Tibial artery (tissue), 4 donors: ENCODE data around the gene C2orf74.
"Not testable (repeated sequence)": the region's sequence is repeated elsewhere in the genome, so short reads cannot be mapped to it uniquely, and the experiment has no call there.

Source experiments
- DNase-seq, 2 donors: peaks; one replicate each; pipeline ENCODE4 v3.0.0-alpha.2; 2019
- H3K27ac ChIP-seq, 2 donors: fragments of 200-600 bp; sonication (generic) in 1 of 2; 1 replicate in 1 of 2; 2 replicates in 1 of 2; pipeline ENCODE4 v1.5.1; 2018 to 2019; ENCODE audit warnings: mild to moderate bottlenecking in 1 of 2
- H3K27me3 ChIP-seq, 2 donors: fragments of 200-600 bp; sonication (generic) in 1 of 2; one replicate each; pipeline versions ENCODE4 v1.5.1 to v1.6.0; 2016 to 2019
- H3K36me3 ChIP-seq, 3 donors: fragments of 200-600 bp; sonication (generic) in 2 of 3; one replicate each; pipeline ENCODE4 v1.5.1; 2016 to 2019; ENCODE audit warnings: mild to moderate bottlenecking in 2 of 3
- H3K4me1 ChIP-seq, 4 donors: fragments of 200-600 bp; sonication (generic) in 2 of 4; 1 replicate in 3 of 4; 2 replicates in 1 of 4; pipeline ENCODE4 v1.5.1; 2016 to 2019
- H3K4me3 ChIP-seq, 2 donors: fragments of 200-600 bp; sonication (generic) in 1 of 2; 1 replicate in 1 of 2; 2 replicates in 1 of 2; pipeline ENCODE4 v1.5.1; 2018 to 2019; ENCODE audit warnings: mild to moderate bottlenecking in 2 of 2
- H3K9me3 ChIP-seq, 3 donors: fragments of 200-600 bp; sonication (generic) in 1 of 3; one replicate each; pipeline ENCODE4 v1.5.1; 2016 to 2019
- intact Hi-C: fragments of 100-400 bp; cut with DNase I; formaldehyde crosslinking; loops from one replicate; pipeline ENCODE4 v1.15.0; 2023; ENCODE audit warnings: low total_unique reads
- TF ChIP-seq, protein P1 (sequence below), 2 experiments: fragments of 200-600 bp in 1 of 2; fragments of 450-650 bp in 1 of 2; IDR thresholded peaks; one replicate each; pipeline ENCODE4 v1.5.1; 2017 to 2019; ENCODE audit warnings: antibody characterized with exemption in 2 of 2, mild to moderate bottlenecking in 1 of 2, moderate library complexity in 1 of 2

C2orf74 gene

DNA sequence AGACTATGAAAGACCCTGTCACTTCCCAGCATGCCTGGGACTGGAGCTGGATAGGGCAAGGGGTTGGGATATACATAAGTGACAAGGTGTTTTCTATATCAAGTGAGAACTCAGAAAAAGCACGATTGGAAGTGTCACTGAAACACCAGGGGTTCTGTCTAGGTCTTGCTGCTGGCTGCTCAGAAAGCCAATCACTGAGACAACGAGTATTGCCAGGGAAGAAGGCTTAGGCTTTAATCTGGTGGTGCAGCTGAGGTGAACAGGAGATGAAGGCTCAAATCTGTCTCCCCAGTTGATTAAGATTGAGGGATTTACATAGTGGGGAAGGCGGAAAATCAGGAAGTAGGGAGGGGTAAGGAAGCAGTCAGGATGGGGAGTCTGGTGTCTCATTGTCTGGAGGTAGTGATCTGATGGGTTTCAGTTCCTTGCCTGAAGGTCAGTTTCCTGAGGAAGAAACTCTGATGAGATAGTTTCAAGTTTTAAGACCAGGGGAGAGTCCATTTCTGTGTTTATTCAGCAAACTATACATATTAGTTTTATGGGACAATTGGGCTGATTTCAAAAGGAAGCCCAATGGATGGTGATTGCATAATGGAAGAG lies 3.5 kb upstream of the C2orf74 start:
- Histone ChIP-seq H3K4me3 (no peak overlapping the region), H3K27me3 (no peaks in the 10 kb centered on the region), H3K4me1 (no peaks in the 10 kb centered on the region), H3K27ac (no peak overlapping the region), H3K36me3 (peaks cover 24 to 44% (median 38%) of the 10 kb centered on the region in 3 donors), H3K9me3 (no peaks in the 10 kb centered on the region)
- TF ChIP-seq, protein P1, sequence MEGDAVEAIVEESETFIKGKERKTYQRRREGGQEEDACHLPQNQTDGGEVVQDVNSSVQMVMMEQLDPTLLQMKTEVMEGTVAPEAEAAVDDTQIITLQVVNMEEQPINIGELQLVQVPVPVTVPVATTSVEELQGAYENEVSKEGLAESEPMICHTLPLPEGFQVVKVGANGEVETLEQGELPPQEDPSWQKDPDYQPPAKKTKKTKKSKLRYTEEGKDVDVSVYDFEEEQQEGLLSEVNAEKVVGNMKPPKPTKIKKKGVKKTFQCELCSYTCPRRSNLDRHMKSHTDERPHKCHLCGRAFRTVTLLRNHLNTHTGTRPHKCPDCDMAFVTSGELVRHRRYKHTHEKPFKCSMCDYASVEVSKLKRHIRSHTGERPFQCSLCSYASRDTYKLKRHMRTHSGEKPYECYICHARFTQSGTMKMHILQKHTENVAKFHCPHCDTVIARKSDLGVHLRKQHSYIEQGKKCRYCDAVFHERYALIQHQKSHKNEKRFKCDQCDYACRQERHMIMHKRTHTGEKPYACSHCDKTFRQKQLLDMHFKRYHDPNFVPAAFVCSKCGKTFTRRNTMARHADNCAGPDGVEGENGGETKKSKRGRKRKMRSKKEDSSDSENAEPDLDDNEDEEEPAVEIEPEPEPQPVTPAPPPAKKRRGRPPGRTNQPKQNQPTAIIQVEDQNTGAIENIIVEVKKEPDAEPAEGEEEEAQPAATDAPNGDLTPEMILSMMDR (IDR thresholded peaks at IDR 0.05): no peak
- intact Hi-C loops: no loop called here
- DNase-seq: no peak

DNA sequence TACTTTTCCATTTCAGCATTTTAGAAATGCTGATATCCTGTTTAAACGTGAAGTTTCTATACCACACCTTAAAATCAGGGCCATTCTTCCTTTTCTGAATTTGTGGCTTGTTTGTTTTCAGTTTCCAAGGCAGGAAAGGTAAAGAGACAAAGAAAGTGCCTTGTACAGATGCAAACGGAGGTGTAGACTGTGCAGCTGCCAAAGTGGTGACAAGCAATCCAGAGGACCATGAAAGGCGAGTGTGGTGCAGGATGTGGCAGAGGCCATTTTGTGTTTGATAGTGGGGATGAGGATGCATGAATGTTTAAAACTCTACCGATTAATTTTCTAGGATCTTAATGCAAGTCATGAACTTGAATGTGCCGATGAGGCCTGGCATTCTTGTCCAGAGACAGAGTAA lies 733 bp downstream of the C2orf74 start:
- no peak overlapping the region for H3K4me3 ChIP-seq
- TF ChIP-seq, protein P1 (IDR thresholded peaks at IDR 0.05): no peak
- H3K36me3 ChIP-seq: peaks cover 44 to 71% (median 68%) of the 10 kb centered on the region in 3 donors
- no peaks in the 10 kb centered on the region for H3K27me3 ChIP-seq
- no peaks in the 10 kb centered on the region for H3K9me3 ChIP-seq
- no peaks in the 10 kb centered on the region for H3K4me1 ChIP-seq
- intact Hi-C loops: no loop called here
- DNase-seq: no peak
- H3K27ac ChIP-seq: no peak overlapping the region

DNA sequence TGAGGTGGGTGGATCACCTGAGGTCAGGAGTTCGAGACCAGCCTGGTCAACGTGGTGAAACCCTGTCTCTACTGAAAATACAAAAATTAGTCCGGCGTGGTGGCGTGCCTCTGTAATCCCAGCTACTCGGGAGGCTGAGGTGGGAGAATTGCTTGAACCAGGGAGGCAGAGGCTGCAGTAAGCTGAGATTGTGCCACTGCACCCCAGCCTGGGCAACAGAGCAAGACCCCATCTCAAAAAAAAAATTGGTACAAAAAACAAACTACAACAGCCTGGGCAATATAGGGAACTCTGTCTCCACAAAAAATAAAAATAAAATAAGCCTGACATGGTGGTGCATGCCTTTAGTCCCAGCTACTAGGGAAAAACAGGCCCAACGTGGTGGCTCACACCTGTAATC lies 3.1 kb downstream of the C2orf74 start:
- H3K36me3 ChIP-seq: peaks cover 34 to 56% (median 48%) of the 10 kb centered on the region in 3 donors
- intact Hi-C loops, DNase-seq, H3K4me3 ChIP-seq, H3K27ac ChIP-seq, H3K4me1 ChIP-seq, H3K27me3 ChIP-seq, H3K9me3 ChIP-seq: not testable (repeated sequence)

DNA sequence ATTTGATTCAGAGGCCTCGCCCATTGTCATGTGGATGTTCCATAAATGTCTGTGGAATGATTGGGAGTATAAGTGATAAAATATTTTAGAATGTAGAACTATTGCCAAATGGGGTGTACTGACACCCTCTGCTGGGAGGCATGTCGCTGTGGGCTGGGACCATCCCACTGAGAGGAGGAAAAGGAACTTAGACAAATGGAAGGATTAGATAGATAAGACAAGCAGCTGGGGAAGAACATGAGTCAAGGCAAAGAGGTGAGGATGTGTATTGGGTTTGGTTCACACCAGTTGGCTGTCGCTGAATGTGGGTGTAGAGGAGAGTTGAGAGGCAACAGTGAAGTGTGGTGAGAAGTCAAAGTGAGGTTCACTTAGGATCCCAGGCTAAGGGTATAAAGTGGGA lies 4.0 kb downstream of the C2orf74 start:
- H3K36me3 ChIP-seq: peaks cover 34 to 48% (median 39%) of the 10 kb centered on the region in 3 donors
- H3K9me3 ChIP-seq: no peaks in the 10 kb centered on the region
- H3K4me3 ChIP-seq: no peak overlapping the region
- intact Hi-C loops: no loop called here
- no peaks in the 10 kb centered on the region for H3K4me1 ChIP-seq
- TF ChIP-seq, protein P1 (IDR thresholded peaks at IDR 0.05): no peak
- no peaks in the 10 kb centered on the region for H3K27me3 ChIP-seq
- no peak for DNase-seq
- H3K27ac ChIP-seq: no peak overlapping the region

DNA sequence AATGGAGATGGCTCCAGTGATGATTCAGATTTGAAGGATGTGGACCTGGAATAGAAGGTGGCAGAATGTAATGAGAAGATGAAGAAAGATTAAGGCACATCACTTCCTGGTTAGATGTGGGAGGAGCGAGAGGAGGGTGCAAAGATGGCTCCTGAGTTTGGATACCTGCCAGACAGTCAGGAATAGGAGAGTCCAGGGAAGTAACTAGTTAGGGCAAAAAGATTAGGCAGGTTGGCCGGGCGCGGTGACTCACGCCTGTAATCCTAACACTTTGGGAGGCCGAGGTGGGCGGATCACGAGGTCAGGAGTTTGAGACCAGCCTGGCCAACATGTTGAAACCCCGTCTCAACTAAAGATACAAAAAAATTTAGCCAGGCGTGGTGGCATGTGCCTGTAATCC lies 5.6 kb downstream of the C2orf74 start:
- no peaks in the 10 kb centered on the region for H3K27me3 ChIP-seq
- no peak for DNase-seq
- H3K9me3 ChIP-seq: no peaks in the 10 kb centered on the region
- H3K4me1 ChIP-seq: no peaks in the 10 kb centered on the region
- H3K27ac ChIP-seq: no peak overlapping the region
- TF ChIP-seq, protein P1 (IDR thresholded peaks at IDR 0.05): no peak
- intact Hi-C loops: no loop called here
- H3K4me3 ChIP-seq: no peak overlapping the region
- peaks cover 33 to 48% (median 38%) of the 10 kb centered on the region in 3 donors for H3K36me3 ChIP-seq

DNA sequence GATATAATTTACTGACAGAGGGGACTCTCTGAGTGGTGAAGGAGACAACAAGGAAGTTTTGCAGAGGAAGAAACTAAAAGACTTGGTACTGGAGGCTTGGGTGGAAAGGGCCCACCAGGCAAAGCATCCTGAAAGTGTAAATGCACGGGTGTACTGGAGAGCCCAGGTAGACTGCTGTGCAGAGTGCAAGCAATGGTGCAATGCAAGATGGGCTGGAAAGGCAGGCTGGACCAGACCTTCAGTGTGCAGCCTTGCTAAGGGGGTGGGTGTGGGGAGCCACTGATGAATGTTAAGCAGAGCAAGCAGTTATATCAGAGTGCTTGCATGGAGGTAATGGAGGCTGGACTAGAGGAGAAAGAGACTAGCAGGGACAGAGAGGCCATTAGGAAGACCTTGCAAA lies 10.7 kb downstream of the C2orf74 start:
- DNase-seq: no peak
- Histone ChIP-seq H3K27ac (no peak overlapping the region), H3K36me3 (peaks cover 0 to 6% (median 0%) of the 10 kb centered on the region in 3 donors), H3K27me3 (no peaks in the 10 kb centered on the region), H3K4me1 (peaks cover 0 to 6% (median 0%) of the 10 kb centered on the region in 4 donors), H3K9me3 (no peaks in the 10 kb centered on the region), H3K4me3 (no peak overlapping the region)
- intact Hi-C loops: no loop called here
- TF ChIP-seq, protein P1 (IDR thresholded peaks at IDR 0.05): no peak
